NCI-H69 (cell line): ENCODE results near the gene MAN2A1.

Source experiments
- DNase-seq: peaks from one replicate; lab custom pipeline; 2025; lab: John Stamatoyannopoulos, UW

The MAN2A1 gene

GRCh38 chr5:109681763-109682162 lies 8.0 kb upstream of the MAN2A1 start:
- no peak for DNase-seq

DNA sequence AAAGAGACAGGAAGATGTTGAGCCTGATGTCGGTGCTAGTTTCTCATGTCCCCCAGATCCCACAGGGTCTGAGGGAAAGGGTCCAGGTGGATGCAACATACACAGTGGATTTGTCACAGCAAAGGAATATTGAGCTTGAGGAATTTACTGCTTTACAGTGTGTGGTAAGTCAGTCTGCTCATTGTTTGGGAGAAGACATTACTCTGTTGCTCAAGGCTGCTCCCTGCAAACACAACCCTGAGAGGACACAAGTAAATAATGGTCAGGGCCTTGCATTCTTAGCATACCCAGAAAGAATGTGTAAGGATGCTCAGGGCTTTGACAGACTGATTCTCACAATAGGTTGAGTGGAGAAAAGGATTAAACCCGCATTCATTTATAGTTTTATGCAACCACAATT lies 7.3 kb upstream of the MAN2A1 start:
- no peak for DNase-seq

- no peak for DNase-seq
These were observed 3.8 kb upstream of the MAN2A1 start for GRCh38 chr5:109685916-109686315.

DNA sequence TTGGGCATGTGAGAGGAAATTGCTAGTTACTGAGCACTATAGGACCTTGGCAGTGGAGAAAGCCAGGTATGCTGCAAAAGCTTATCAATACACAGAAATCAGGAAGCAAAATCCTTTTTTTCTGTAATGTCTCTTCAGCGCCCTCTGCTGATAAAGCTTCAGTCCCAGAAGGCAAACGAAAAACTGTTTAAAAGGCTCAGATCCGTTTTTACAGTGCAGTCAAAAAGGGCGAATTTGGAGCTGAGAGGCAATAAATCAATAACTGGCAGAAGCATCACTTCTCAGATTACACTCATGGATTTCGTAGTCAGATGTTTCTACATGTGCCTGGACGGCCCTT lies 1.1 kb upstream of the MAN2A1 start:
- DNase-seq = peak; percentile 89

DNA sequence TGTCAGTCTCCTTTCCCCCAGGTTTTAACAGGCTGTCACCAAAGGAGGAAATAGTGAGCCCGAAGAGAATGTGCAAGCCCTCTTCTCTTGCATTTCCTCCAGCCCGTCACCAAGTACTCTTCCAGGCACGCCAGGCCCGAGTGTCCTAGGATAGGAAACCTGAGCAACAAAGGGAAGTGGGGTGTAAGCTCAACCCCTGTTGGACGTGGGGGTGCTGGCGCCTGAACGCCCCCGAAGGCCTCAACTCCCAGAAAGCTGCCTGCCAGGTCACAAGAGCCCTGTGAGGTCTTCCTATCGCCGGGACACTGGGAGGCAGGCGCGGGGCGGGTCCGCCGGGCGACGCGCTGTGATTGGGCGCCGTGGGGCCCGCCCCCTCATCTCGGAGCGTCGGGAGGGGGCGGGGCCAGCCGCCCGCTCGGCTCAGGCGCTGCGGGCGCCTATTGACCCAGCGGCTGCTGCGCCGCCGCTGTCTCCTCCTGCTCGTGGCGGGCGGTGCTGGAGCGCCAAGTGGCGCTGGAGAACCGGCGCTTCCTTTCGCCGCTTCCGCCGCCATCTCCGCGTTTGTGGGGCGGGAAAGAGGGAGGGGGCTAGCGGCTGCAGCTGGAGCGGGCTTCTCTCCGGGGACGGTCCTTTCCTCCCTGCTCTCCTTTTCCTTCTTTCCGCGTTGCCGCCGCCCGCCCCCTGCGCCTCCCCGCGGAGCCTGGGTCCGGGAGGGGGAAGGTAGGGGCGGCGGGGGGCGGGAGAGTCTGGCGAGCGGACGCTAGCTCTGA lies 572 bp upstream of the MAN2A1 start:
- peak; percentile 97 for DNase-seq

DNA sequence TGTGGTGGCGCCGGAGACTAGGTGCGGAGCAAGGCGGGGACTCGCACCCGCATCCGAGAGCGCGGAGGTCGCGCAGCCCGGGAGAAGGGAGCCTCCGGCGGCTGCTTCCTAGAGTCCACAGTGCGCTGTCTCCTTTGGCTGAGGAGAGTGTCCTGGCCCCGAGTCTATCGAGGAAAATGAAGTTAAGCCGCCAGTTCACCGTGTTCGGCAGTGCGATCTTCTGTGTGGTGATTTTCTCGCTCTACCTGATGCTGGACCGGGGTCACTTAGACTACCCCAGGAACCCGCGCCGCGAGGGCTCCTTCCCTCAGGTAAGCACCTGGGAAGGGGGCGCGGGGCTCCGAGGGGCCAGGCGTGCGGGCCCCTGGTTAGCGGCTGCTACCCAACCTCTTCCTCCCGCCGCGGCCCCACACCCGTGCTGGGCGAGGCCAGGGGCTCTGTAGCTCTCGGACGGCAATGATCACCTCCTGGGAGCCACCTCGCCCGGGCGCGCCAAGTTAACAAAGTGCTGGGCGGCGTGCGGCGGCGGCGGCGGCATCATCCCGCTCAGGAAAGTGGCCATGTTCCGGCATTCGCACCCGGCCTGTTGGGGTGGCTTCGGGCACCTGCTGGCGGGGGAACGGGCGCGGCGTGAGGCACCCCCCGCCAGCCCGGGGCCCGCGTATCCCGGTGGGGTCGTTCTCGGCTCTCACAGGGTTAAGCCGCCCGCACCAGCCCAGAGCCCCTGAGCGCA lies 681 bp downstream of the MAN2A1 start:
- peak; percentile 80 for DNase-seq

DNA sequence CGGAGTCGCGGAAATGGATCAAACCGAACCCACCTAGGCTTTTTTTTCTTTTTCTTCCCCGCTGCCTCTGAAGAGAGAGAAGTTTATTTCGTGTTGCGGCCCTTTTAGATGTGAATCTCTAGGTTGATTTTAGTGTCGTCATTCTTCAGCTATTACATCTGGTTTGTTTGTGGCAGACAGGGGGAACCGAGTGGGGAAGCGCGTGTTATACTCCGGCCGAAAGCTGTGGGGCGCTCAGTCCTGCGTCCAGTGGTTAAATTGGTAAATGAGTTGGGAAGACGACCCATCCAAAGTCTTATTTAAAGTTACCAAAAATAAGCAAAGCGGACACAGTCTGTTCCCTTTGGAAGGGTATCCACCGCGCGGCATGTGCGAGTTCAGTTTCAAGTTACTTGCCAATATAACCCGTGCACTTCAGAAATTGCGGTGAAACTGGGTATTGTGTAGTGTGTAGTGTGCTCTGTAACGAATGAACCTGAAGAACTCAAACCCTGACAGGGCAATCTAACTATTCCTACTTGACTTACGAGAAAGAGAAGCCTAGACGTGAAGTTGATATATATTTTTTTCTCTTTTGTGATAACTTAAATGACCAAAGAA lies 1.3 kb downstream of the MAN2A1 start:
- DNase-seq = peak; percentile 73

DNA sequence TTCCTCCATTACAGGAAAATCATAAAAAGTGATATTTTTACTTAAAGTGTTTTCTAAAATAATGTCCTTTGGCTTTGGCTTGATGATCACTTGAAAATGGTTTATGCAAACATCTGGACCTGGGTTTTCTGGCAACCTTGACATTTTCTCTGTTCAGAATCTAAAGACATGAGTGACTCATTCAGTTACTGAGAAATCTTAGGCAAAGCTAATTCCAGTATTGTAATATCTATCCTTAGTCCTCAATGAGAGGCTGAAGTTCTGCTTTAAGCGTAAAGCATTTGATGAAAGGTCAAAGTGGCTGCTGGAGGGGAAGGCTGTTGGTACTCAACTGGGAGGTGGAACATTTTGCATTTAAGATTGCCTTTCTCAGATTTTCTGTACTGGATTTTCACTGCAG lies 2.3 kb downstream of the MAN2A1 start:
- DNase-seq = no peak

DNA sequence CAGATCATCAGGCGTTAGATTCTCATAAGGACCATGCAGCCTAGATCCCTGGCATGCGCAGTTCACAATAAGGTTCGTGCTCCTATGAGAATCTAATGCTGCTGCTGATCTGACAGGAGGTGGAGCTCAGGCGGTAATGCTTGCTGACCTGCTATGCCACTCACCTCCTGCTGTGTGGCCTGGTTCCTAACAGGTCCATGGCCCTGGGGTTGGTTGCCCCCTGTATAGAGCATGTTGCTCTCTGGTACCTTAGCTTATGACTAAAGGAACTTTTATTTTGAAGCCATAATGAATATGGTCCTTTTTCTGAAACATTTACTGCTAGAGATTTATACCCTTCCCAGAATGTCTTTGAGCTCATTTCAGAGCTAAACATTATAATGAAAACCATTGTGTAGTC lies 3.1 kb downstream of the MAN2A1 start:
- no peak for DNase-seq

- DNase-seq = no peak
These were observed 4.0 kb downstream of the MAN2A1 start for GRCh38 chr5:109693535-109694400.

- no peak for DNase-seq
These were observed 4.7 kb downstream of the MAN2A1 start for GRCh38 chr5:109694451-109694891.

DNA sequence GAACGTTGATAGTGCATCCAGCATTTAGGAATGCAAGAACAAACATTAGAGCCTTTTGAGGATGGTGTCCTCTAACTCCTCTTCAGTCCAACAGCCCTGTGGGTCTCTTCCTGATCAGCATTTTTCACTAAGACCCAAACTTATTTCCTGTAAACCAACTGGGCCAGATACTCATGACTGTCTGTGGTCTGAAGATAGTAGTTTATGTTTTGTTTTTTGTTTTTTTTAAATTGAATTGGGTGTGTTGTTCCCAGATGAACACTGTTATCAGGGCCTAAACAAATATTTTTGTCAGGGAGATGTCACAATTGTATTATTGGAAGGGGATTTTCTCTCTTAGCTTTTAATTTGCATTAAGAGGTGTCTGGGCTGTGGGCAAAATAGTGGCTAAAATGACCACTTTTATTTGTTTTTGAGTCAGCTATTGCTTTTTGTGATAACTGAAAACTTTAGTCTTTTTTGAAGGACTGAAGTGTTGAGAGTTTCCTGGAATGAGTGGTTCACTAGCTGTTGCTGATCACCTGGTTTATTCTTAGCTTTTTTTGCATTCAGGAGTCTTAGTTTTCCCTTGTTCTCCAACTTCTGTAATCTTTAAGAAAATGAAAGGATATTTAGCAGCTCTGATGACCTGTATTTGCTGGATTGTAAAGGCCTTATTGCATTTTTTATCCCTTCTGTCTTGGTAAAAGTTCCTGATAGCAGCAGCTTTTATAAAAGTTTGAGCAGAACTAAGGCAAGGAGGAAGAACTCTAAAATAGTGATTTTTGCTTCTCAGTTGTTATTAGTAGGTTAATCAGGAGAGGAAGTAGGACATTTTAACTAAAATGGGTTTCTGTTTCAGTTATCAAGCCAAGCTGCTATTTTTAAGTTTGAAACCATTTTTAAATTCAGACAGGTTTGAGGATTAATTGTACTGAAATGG lies 5.5 kb downstream of the MAN2A1 start:
- DNase-seq = no peak

GRCh38 chr5:109697339-109697738 lies 7.6 kb downstream of the MAN2A1 start:
- no peak for DNase-seq

GRCh38 chr5:109700516-109701153 lies 10.9 kb downstream of the MAN2A1 start:
- DNase-seq = no peak

DNA sequence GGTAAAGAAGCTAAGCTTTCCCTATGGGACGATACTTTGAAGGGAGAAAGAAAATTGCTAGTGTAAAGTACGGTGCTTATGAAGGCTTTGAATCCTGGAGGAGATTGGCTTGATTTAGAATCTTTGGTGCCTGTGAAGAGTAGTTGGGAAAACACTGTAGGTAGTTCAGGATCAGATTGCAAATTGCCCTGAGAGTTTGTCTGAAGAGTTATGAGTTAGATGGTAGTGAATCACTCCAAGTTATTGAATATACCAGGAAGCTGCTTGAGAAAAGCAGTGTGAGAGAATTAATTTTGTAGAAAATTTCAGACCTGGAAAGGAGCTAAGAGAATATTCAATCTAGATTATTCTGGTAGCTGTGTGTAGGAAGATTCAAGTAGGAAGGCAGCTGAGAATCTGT lies 11.5 kb downstream of the MAN2A1 start:
- DNase-seq = no peak

- no peak for DNase-seq
These were observed 12.1 kb downstream of the MAN2A1 start for GRCh38 chr5:109701792-109702191.

GRCh38 chr5:109703166-109703565 lies 13.4 kb downstream of the MAN2A1 start:
- DNase-seq = no peak

DNA sequence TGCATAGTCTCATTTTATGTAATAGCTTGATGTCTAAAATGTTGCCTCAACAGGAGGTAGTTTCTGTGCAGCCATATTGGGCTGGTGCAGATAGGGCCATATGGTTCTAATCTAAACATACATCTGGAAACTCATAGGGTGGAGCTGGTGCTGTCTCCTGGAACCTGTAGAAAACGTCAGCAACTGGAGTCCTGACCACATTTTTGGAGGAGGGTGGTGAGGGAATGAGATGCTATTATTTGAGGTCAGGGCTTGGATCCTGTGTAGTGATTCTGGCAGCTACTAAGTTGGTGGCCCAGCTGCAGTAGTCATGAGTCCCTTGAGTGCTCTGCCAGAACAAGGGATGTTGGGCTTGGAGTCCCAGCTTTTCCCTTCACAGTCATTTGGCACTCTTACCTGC lies 14.1 kb downstream of the MAN2A1 start:
- DNase-seq = peak; percentile 29

DNA sequence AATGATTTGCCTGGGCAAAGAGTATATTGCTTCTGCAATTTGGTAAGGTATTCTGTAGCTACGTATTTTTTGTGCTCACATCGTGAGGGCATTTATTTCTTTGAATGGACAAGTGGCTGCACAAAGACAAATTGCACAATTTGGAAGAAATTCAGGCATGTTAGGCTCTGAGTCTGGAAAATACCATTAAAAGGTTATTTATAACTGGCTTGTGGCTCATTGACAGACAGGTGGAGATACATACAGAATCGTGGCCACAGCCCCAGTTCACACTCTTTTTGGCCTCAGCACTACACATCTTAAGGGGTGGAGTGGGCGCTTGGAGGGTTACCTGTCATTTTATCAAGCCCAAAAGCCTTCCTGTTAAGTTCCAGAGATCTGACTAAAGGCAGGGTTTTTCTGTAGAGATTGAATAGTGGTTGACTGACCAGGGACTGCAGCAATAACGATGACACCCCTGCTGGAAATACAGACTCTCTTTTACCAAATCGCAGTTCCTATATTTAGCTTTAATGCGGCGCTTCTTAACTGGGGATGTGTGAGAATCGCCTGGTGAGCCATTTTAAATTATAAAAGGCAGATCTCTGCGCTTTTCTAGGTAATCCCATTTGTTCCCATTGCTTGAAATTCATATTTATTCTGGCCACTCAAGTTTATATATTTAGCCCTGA lies 14.7 kb downstream of the MAN2A1 start:
- DNase-seq = no peak

- no peak for DNase-seq
These were observed 15.9 kb downstream of the MAN2A1 start for GRCh38 chr5:109705596-109705995.
